HT-29 (cell line): ENCODE results near the gene PTPRH. TPM values are rescaled to one million over a fixed set of nuclear protein-coding genes. Genes with fewer than 3 reads are reported as not detected.
"Not testable (repeated sequence)": the region's sequence is repeated elsewhere in the genome, so short reads cannot be mapped to it uniquely, and the experiment has no call there.

ENCODE experiments used
- DNase-seq: peaks from one replicate; pipeline ENCODE4 v3.0.0-alpha.2; 2015; ENCODE audit warnings: low spot score
- total RNA-seq: library from RNA; depleted of rRNA; stranded (reverse); fragments of >200 nt; shearing (Covaris generic); gene quantifications from 2 replicates; pipeline ENCODE4 v1.2.3, GENCODE V29; 2014

The PTPRH gene
- total RNA-seq, 1 experiment from 2014 or later, result 103 TPM

DNA sequence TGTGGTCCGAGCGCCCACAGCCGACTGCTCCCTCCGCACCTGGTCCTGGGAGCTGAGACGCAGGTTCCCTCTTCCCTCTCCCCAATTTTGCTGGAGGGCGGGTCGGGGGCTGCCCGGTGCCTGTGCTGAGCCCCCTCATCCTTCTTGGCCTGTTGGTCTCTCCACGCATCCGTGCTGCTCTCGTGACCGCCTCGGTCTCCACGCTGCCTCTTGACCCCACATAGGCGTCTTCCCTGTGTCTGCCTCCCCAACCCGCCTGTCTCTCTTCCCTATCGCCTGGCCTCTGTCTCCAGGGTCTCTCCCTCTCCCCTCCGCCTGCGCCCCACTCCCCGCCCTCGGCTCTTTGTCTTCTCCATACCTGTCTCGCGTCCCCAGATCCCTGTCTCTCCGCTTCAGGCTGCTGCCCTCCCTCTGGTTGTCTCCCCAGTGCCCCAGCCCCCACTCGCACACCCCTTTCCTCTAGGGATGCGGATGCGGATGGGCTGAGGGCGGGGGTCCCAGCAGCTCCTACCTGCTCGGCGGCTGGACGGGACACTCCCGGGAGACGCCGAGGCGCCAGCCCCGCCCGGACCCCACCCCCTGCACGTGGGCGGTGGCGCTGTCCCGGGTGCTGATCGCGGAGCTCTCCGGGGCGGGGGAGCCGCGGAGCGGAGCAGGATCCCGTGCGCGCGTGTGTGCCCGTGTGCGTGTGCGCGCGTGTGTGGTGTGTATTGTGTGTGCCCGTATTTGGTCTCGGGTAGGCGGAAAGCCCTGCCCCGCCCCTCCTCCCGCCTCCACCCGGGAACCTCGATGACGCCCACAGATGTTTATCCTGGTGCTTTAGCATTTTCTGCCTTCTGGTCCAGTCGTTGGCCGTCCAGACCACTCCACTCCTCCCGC is 29.5 kb downstream of the PTPRH start, which contains the start of gene SYT5:
Gene SYT5, minus strand, starts transcription at position 684 of the 879 bp plus-strand sequence. CDS start 1,248 bp downstream, outside the sequence.
- DNase-seq, result no peak

DNA sequence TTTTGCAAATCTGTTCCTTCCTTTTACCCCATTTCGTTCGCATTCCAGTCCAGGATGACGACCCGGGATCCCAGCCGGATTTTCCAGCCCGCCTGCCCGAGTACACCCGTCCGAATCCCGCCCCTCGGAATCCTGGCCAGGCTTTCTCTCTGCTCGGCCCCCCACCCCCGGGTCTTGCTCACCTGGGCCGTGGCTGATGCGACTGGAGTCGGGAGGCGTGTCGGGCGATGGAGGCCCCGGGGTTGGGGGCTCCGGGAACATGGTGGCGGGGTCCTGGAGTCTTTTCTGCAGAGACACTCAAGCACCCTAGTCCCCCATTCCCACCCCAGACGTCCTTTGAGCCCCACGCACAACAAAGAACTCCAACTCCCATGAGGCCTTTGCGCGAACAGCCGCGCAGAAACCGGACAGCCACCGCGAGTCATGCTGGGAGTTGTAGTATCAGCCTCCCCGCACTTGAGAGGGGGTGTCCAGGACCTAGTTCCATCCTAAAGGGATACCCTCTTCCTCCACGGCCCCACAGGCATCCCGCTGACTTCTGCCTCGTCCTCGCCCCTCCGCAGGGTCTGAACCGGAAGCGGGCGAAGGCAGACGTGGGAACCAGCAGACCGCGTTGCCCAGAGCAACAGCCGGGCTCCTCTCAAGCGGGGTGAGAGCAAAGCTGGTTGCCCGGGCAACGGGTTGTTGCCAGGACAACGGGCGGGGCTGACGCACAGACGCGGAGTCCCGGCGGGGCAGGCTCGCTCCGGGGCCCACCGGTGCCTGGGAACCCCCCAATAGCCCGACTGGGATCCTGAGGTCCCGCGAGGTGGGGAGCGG is 30.3 kb downstream of the PTPRH start:
- DNase-seq, result no peak

DNA sequence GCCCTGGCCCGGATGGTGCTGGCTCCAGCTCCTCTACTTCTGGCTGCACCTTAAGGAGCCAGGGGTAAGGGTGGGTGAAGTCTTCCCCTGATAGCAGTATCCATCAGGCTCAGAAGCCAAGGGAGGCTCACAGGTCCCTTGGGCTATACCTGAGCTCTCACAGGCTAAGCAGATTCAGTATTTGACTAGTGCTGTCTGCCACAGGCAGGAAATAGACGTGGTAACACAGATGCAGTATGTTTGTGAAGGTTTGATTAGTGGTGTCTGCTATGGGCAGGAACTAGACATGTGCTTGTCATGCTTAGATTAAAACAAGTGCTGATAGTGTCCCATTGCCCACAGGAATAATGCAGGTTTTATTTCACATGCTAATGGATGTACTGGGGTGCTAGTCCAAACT is 33.2 kb downstream of the PTPRH start:
- DNase-seq, result peak; percentile 23

GRCh38 chr19:55175117-55175867 is 34.0 kb downstream of the PTPRH start:
- no peak for DNase-seq

- no peak for DNase-seq
Observed at GRCh38 chr19:55174425-55175116, 34.7 kb downstream of the PTPRH start.

- DNase-seq, result peak; percentile 87
Observed at GRCh38 chr19:55173714-55174409, 35.4 kb downstream of the PTPRH start.

DNA sequence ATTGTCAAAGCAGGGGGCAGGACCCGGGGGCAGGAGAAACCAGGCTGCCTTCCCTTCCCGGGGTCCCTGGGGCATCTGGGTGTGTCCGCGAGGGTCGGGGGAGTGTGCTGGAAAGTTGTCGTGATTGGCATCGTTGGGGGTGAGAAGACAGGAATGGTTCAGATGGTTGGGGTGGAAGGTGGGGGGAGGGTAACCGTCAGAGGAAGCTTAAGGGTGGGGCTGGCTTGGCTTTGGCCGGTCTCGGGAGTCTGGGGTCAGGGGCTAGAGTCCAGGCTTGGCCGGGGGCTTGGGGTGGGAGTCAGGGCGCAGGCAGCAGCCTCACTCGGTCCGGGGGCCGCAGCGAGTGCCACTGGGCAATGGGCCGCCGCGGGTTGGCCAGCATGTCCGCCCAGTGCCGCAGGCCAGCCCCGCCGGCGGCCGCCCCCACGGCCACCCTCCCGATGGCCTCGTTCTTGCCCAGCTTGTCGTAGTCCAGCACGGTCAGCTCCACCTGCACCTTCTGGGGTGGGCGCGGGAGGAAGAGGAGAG is 36.1 kb downstream of the PTPRH start:
- DNase-seq, result no peak

DNA sequence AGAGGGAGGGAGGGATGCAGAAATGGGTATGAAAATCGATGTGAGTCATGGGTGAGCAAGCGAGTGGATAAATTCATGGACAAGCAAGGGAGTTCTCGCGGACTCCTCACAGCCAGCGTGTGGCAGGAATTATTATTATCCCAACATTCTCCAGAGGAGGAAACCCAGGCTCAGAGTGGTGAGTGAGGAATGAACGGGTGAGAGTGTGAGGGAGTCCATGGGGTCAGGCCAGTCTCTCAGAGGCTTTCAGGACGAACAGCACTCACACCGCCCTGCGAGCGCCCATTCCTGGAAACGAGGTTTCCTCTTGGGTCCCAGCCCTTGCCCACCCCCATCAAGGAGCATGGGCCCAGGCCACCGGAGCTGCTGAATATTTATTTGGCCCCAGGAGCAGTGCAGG is 36.6 kb downstream of the PTPRH start:
- no peak for DNase-seq

DNA sequence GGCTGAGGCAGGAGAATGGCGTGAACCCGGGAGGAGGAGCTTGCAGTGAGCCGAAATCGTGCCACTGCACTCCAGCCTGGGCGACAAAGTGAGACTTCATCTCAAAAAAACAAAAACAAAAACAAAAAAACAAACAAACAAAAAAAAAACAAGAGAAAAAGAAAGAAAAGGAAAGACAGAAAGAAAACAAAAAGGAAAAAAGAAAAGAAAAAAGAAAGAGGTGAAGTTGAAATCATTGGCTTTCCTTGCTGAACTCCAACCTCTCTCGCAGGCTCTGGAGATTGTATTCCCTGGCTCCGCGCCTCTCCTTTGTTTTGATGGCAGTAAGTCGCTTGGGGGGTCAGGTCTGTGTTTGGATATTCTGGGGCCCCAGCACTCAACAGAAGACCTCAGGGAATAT is 37.0 kb downstream of the PTPRH start:
- not testable (repeated sequence) for DNase-seq

DNA sequence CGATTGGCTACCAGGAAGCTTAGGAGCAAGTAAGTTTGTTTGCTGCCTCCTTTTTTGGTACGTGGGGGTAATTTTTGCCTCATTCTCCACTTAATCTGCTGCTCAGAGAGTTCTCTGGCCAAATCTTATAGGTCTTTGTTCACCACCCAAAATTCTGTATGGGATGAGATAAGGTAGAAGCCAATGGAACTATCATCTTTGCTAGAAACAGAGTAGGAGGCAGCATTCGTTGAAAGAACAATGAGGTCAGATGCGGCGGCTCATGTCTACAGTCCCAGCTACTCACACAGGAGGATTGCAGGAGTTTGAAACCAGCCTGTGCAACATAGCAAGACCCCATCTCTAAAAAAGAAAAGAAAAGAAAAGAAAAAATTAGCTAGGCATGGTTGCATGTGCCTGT is 37.9 kb downstream of the PTPRH start:
- no peak for DNase-seq

GRCh38 chr19:55169136-55169535 is 40.2 kb downstream of the PTPRH start:
- DNase-seq, result no peak

DNA sequence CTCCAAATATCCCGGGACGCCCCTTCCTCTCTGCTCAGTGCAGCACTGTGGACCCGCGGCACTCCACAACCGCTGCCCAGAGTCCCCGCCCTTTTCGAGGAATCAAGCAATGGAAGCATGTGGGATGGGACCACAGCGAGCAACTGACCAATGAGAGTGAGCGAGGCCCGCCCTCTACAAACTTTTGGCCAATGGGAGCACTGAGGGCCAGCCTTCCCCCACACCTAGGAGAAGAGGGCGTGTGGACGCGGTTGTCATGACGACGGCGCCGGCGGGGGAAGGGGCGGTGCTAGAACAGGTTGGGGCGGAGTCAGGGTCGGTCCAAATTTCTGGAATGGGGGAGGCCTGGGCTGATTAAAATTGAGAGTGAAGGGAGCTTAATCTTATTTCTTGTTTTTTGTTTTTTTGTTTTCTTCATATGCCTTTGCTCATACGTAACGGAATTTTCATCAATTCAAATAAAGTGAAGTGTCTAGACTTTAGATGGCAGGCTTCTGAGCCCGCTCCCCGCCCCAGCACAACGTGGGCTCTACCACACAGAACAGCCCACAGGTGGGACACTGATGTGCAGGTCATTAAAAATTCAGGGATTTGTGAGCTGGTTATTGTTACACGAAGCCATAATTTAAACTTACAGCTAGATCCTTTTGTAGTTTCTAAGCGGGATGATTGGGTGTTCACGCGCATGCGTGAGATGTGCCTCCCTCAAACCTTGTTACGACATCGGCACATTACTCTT is 42.6 kb downstream of the PTPRH start, which contains the start of gene DNAAF3:
Gene DNAAF3, minus strand, starts transcription at position 84 of the 739 bp plus-strand sequence. CDS start 200 bp downstream, outside the sequence.
- DNase-seq, result peak; percentile 100

GRCh38 chr19:55165952-55166529 is 43.3 kb downstream of the PTPRH start:
- peak; percentile 97 for DNase-seq

DNA sequence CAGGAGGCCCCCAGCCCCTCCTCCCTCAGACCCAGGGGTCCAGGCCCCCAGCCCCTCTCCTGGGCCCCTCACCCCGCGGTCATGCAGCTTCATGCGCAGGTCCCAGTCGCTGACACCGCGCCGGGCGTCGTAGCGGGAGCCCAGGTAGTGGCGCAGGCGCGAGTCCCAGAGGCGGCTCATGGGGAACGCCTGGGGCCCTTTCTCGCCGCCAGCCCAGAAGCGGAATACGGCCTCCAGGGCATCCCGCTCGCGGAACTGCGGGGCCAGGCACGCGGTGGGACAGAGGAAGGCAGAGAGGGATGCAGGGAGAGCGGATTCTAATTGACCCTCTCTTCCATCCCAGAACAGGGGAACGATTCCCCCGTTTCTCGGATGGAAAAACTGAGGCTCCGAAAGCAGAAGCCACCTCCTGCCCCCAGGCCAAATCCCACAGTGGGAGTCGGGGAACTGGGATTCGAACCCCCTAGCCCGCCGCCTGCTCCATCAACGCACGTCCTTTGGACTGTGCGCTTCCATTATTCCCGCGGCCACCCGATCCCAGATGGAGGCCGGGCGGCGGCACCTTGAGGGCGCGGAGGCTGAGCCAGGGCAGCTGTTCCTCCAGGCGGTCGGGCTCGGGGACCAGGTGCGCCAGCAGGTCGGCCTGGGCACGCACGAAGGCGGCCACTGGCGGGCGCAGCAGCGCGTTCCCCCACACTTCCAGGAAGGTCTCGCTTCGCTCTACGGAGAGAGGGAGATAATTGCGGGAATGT is 47.6 kb downstream of the PTPRH start:
- DNase-seq, result no peak

- no peak for DNase-seq
Observed at GRCh38 chr19:55160986-55161365, 48.3 kb downstream of the PTPRH start.

GRCh38 chr19:55160128-55160985 is 48.9 kb downstream of the PTPRH start:
- DNase-seq, result peak; percentile 99
